Naive thymus-derived CD8-positive, alpha-beta T cell (primary cell): ENCODE results near the gene USP37. TPM values are rescaled to one million over a fixed set of nuclear protein-coding genes. Genes with fewer than 3 reads are reported as not detected.
A peak's percentile ranks its signal among the peaks of the same experiment; 100 is the strongest.
"Not testable (repeated sequence)": the region's sequence is repeated elsewhere in the genome, so short reads cannot be mapped to it uniquely, and the experiment has no call there.

ENCODE experiments used
- ATAC-seq, 2 donors: fragments of 150-1000 bp; cut with Tn5 transposase in 1 of 2; sonication (Bioruptor Pico), chemical (Tn5 transposase) in 1 of 2; 1 replicate in 1 of 2; 2 replicates in 1 of 2; pipeline ENCODE4 v1.10.0; 2021; ENCODE audit warnings: mild to moderate bottlenecking in 2 of 2, moderate library complexity in 2 of 2
- POLR2A ChIA-PET: fragments of 350-600 bp; sonication (Branson Sonifier 250); formaldehyde crosslinking; loops from one replicate; lab custom pipeline; 2021; ENCODE audit warnings: antibody characterized with exemption; lab: Charles Lee
- DNase-seq, 10 donors: peaks; one replicate each; pipeline versions ENCODE4 v3.0.0 to v3.0.0-alpha.2; 2020 to 2022
- H3K27ac Mint-ChIP-seq, 10 donors: one replicate each; pipeline ENCODE4 v1.8.0; 2020 to 2022; ENCODE audit warnings: mild to moderate bottlenecking in 10 of 10, mixed read lengths in 10 of 10, moderate library complexity in 4 of 10, inconsistent platforms in 1 of 10
- H3K27me3 Mint-ChIP-seq, 5 donors: one replicate each; pipeline ENCODE4 v1.8.0; 2021 to 2022; ENCODE audit warnings: mixed read lengths in 5 of 5
- H3K36me3 Mint-ChIP-seq, 3 donors: one replicate each; pipeline ENCODE4 v1.8.0; 2020 to 2022; ENCODE audit warnings: mixed read lengths in 3 of 3, mild to moderate bottlenecking in 2 of 3, inconsistent platforms in 1 of 3
- H3K4me1 Mint-ChIP-seq, 4 donors: one replicate each; pipeline ENCODE4 v1.8.0; 2021 to 2022; ENCODE audit warnings: mixed read lengths in 4 of 4
- H3K4me3 Mint-ChIP-seq, 10 donors: one replicate each; pipeline ENCODE4 v1.8.0; 2020 to 2022; ENCODE audit warnings: mild to moderate bottlenecking in 10 of 10, mixed read lengths in 10 of 10, moderate library complexity in 6 of 10, inconsistent platforms in 1 of 10
- H3K9me3 Mint-ChIP-seq, 9 donors: one replicate each; pipeline ENCODE4 v1.8.0; 2020 to 2022; ENCODE audit warnings: mixed read lengths in 9 of 9, mild to moderate bottlenecking in 3 of 9, inconsistent platforms in 1 of 9, moderate library complexity in 1 of 9
- polyA plus RNA-seq, 3 donors: library from polyadenylated mRNA; unstranded; fragments of 300-500 nt; fragmentation: Illumina TruSeq; gene quantifications; one replicate each; pipeline ENCODE4 v1.2.3, GENCODE V29; 2021
- total RNA-seq, 8 experiments: library from RNA in 2 of 8; stranded (reverse) in 2 of 8; gene quantifications; one replicate each; pipeline ENCODE4 v1.2.3 and lab custom pipeline; 2021 to 2026

Gene USP37
- total and polyA plus RNA-seq, 5 experiments from 2014 or later, result 8.6 to 25.2 (median 11.6) TPM

DNA sequence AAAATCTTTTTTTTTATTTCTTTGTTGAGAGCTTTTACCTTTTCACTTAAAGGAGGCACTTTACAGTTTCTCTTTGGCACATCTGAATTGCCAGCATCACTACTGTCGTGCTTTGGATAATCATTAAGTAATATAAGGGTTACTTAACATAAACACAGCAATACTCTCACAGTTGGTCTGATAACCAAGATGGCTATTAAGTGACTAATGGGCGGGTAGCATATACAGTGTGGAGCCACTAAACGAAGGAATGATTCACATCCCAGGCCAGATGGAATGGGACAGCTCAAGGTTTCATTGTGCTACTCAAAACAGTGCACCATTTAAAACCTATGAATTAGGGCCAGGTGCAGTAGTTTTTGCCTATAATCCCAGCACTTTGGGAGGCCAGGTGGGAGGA is 28.1 kb downstream of the USP37 start:
- Mint-ChIP-seq H3K4me3 (no peak overlapping the region), H3K4me1 (peaks cover 0 to 15% (median 7%) of the 10 kb centered on the region in 4 donors), H3K27me3 (no peaks in the 10 kb centered on the region), H3K27ac (no peak overlapping the region), H3K9me3 (no peaks in the 10 kb centered on the region), H3K36me3 (peaks cover 10 to 91% (median 29%) of the 10 kb centered on the region in 3 donors)
- DNase-seq (no peak), ATAC-seq (no peak)
- POLR2A ChIA-PET, result no interaction called here

DNA sequence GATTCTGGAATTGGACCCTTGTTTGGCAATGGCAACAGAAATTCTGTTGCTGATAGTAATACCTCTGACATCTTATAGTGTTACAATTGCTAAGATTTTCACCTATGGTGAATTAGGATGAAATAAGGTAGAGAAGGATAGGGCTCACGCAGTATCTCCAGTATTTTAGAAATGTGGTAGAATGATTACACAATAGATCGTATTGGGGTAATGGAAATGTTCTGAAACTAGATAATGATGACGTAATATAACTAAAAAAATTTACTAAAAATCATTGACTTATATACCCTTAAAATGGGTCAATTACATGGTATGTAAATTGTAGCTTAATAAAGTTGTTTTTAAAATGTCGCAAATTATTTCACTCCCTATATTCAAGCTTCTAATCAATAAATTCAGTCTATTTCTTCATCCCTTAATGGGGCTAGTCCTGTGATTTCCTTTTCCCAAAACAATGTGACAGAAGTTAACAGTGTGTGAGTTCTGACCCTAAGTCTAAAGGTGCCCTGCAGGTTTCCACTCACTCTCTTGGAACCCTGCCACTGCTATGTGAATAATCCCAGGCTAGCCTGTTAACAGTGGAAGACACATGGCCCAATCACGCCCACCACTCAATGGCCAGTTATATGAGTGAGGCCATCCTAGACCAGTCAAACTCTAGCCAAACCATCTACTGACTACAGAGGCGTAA is 31.2 kb downstream of the USP37 start:
- H3K27me3 Mint-ChIP-seq, result no peaks in the 10 kb centered on the region
- H3K27ac Mint-ChIP-seq, result no peak overlapping the region
- no peak overlapping the region for H3K4me3 Mint-ChIP-seq
- no peaks in the 10 kb centered on the region for H3K9me3 Mint-ChIP-seq
- ATAC-seq (no peak), DNase-seq (no peak)
- POLR2A ChIA-PET, result no interaction called here
- peaks cover 13 to 90% (median 22%) of the 10 kb centered on the region in 3 donors for H3K36me3 Mint-ChIP-seq
- H3K4me1 Mint-ChIP-seq, result peaks cover 0 to 14% (median 7%) of the 10 kb centered on the region in 4 donors

DNA sequence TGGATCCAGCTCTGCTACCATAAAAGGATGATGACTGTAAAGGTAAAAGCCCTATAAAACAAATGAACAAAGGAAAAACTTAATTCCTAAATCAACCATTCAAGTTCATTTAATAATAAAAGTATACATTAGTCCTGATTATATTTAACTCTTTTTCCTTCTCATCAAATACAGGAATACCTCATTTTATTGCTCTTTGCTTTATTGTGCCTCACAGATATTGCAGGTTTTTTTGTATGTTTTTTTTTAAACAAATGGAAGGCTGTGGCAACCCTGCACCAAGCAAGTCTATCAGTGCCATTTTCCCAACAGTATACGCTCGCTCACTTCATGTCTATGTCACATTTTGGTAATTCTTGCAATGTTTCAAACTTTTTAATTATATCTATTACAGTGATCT is 38.2 kb downstream of the USP37 start:
- Mint-ChIP-seq H3K4me3 (no peak overlapping the region), H3K27ac (peak overlapping the region in 1 of 10 donors; percentile 43), H3K4me1 (peaks cover 0 to 18% (median 5%) of the 10 kb centered on the region in 4 donors), H3K27me3 (no peaks in the 10 kb centered on the region), H3K36me3 (peaks cover 35 to 89% (median 56%) of the 10 kb centered on the region in 3 donors), H3K9me3 (no peaks in the 10 kb centered on the region)
- POLR2A ChIA-PET, result no interaction called here
- ATAC-seq, result no peak
- DNase-seq, result no peak

DNA sequence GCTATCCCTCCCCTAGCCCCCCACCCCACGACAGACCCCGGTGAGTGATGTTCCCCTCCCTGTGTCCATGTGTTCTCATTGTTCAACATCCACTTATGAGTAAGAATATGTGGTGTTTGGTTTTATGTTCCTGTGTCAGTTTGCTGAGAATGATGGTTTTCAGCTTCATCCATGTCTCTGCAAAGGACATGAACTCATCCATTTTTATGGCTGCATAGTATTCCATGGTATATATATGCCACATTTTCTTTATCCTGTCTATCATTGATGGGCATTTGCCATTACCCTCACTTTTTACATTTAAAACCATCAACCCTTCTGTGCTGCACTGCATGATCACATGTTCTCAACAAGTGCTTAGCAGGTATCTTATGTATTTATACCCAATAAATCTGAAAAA is 39.7 kb downstream of the USP37 start:
- H3K9me3 Mint-ChIP-seq, DNase-seq, H3K27ac Mint-ChIP-seq, H3K4me3 Mint-ChIP-seq, H3K27me3 Mint-ChIP-seq, ATAC-seq: not testable (repeated sequence)
- Mint-ChIP-seq H3K36me3 (peaks cover 37 to 92% (median 69%) of the 10 kb centered on the region in 3 donors), H3K4me1 (peaks cover 0 to 18% (median 5%) of the 10 kb centered on the region in 4 donors)
- POLR2A ChIA-PET, result interaction anchor here (0.6 kb wide), 1 partner anchor 117 kb away, joined by 3 read pairs; no protein-coding TSS in a partner anchor

DNA sequence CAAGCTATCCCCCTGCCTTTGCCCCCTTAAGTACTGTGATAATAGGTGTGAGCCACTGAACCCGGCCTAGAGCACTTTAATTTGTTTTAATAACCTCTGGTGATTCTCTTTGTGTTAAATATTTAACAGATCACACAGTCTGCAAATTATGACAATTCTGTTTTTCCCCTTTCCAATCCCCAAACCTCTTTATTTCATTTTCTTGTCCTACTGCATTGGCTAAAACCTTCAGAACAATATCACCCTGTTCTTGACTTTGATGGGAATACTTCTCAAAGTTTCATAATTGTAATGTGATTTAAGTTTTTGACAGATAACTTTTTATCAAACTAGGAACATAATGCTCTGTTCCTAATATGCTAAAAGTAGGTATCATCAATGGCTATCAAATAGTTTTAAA is 44.5 kb downstream of the USP37 start:
- Mint-ChIP-seq H3K27me3 (no peaks in the 10 kb centered on the region), H3K36me3 (peaks cover 18 to 75% (median 47%) of the 10 kb centered on the region in 3 donors), H3K27ac (no peak overlapping the region), H3K4me3 (no peak overlapping the region), H3K4me1 (peaks cover 0 to under 1% (median 0%) of the 10 kb centered on the region in 4 donors), H3K9me3 (peaks cover 0 to 3% (median 0%) of the 10 kb centered on the region in 9 donors)
- POLR2A ChIA-PET, result no interaction called here
- no peak for ATAC-seq
- no peak for DNase-seq

DNA sequence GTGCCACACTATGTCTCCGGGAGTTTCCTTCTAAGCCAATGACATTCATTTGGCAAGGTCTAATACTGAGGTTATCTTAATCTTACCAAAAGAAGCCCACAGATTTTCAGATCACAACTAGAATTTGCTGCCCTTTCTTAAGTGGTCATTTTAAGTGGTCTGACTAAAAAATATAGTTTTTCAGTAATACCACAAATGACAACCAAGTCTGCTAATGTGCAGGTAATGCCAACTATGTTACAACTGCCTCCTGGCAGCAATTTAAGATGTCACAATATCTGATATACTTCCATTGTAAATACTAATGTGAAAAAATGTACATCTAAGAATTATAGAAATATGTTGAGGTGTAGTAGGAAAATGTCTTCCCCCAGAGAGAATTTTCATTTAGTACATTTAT is 49.3 kb downstream of the USP37 start:
- Mint-ChIP-seq H3K27me3 (no peaks in the 10 kb centered on the region), H3K27ac (peak overlapping the region in 1 of 10 donors; percentile 50), H3K36me3 (peaks cover under 1 to 60% (median 15%) of the 10 kb centered on the region in 3 donors), H3K4me1 (peaks cover 0 to 6% (median 3%) of the 10 kb centered on the region in 4 donors), H3K4me3 (no peak overlapping the region), H3K9me3 (peaks cover 0 to 2% (median 0%) of the 10 kb centered on the region in 9 donors)
- no peak for ATAC-seq
- POLR2A ChIA-PET, result no interaction called here
- no peak for DNase-seq

DNA sequence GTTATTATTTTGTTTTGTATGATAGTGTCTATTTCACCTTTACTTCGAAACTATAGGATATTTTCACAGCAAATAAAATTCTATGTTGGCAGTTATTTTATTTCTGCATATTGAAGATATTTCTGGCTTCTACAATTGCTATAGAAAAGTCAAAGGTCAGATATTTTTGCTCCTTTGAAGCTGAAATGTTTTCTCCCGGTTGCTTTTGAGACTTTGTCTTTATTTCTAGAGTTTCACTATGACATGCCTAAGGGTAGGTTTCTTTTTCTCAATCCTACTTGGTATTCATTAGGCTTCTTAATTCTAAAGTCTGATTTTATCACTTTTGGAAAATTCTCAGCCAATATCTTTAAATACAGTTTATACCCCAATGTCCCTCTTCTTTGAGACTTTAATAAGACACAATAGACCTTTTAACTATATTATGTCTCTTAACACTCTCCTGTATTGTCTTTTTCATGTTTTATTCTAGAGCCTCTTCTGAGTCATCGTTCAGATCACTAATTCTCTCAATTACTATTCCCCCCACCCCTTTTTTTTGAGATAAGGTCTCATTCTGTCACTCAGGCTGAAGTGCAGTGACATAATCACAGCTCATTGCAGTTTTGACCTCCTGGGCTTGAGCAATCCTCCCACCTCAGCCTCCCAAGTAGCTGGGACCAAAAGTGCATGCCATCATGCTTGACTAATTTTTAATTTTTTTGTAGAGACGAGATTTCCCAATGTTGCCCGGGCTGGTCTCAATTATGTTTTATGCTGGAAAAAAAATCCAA is 50.5 kb downstream of the USP37 start:
- DNase-seq (no peak), ATAC-seq (no peak)
- Mint-ChIP-seq H3K27ac (peak overlapping the region in 1 of 10 donors; percentile 24), H3K9me3 (no peaks in the 10 kb centered on the region), H3K4me1 (peaks cover 0 to 6% (median 3%) of the 10 kb centered on the region in 4 donors), H3K27me3 (no peaks in the 10 kb centered on the region), H3K36me3 (peaks cover 0 to 51% (median 10%) of the 10 kb centered on the region in 3 donors), H3K4me3 (no peak overlapping the region)
- POLR2A ChIA-PET, result interaction anchor here (1.5 kb wide), 1 partner anchor 111 kb away, joined by 3 read pairs; no protein-coding TSS in a partner anchor

DNA sequence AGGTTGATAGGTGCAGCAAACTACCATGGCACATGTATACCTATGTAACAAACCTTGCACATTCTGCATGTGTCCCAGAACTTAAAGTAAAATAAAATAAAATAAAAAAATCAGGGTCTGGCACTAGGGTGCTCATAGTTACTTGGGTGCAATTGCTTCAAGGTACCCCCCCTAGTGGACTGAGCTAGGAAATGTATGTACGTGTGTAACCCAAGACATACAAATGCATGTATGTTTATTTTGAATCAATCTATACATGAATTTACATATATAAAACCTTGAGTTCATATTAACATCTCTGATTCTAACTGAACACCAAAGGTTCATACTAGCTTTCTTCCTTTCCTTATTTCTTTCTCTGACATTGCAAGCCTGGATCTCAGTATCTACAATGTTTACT is 51.5 kb downstream of the USP37 start:
- ATAC-seq, result peak; percentile 54 to 68

DNA sequence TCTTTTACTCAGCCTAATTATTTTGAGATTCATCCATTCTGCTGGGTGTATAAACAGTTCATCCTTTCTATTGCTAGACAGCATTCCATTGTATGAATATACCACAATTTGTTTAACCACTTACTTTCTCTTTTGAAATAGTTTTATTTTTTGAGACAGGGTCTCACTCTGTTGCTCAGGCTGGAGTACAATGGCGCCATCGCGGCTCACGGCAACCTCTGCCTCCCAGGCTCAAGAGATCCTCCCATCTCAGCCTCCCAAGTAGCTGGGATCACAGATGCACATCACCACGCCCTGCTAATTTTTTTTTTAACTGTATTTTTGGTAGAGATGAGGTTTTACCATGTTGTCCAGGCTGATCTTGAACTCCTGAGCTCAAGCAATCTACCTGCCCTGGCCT is 54.5 kb downstream of the USP37 start:
- Mint-ChIP-seq H3K27me3 (no peaks in the 10 kb centered on the region), H3K36me3 (peaks cover 0 to 49% (median 9%) of the 10 kb centered on the region in 3 donors), H3K4me3 (no peak overlapping the region), H3K9me3 (no peaks in the 10 kb centered on the region), H3K4me1 (peaks cover 0 to 6% (median 3%) of the 10 kb centered on the region in 4 donors), H3K27ac (no peak overlapping the region)
- POLR2A ChIA-PET, result interaction anchor here (0.6 kb wide), 1 partner anchor 63 kb away, joined by 3 read pairs; no protein-coding TSS in a partner anchor
- ATAC-seq (no peak), DNase-seq (no peak)

More for the DNA sequence above, 51.5 kb downstream of the USP37 start:
- Mint-ChIP-seq H3K36me3 (peaks cover 0 to 48% (median 11%) of the 10 kb centered on the region in 3 donors), H3K9me3 (no peaks in the 10 kb centered on the region), H3K27ac (peak overlapping the region in 2 of 10 donors; percentile 20 to 33), H3K27me3 (no peaks in the 10 kb centered on the region), H3K4me1 (peaks cover 0 to 6% (median 3%) of the 10 kb centered on the region in 4 donors), H3K4me3 (no peak overlapping the region)
- peak in 4 of 10 donors; percentile 2 to 44 (median 36) for DNase-seq
- POLR2A ChIA-PET, result interaction anchor here (1.5 kb wide), 1 partner anchor 110 kb away, joined by 3 read pairs; no protein-coding TSS in a partner anchor

DNA sequence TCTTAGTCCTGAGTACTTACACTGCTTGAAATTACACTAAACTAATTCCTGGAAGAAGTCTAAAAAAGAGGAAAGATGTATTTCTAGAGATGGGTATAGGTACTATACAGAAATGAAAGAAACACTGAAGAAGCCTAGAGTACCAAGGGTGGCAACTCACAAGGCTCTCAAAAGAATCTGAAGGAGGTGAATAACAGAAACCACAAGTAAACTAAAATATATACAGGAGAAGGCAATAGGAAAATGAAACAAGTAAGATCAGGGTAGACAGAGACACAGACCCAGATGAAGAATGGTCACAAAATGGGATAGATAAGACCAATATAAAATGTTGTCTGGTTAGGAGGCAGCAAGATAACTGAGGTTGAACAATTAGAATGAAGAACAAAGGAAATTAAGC is 59.9 kb downstream of the USP37 start:
- H3K36me3 Mint-ChIP-seq, result peaks cover 0 to 67% (median 22%) of the 10 kb centered on the region in 3 donors

DNA sequence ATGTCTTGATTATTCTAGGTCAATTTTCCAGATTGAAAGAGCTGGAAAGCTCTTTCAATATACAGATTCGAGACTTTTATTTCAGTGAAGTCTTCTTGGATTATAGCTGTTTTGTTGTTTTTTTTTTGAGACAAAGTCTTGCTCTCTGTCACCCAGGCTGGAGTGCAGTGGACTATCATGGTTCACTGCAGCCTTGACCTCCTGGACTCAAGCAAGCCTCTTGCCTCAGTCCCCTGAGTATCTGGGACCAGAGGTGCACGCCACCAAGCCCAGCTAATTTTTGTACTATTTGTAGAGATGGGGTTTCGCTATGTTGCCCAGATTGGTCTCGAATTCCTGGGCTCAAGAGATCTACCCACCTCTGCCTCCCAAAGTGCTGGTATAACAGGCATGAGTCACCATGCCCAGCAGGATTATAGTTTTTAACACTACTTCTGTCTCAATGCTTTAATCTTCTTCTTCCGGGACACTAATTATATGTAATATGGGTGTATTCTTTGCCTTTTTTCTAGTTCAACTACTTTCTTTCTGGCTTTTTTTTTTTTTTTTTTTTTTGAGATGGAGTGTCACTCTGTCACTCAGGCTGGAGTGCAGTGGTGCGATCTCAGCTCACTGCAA is 62.3 kb downstream of the USP37 start:
- Mint-ChIP-seq H3K9me3 (no peaks in the 10 kb centered on the region), H3K27me3 (no peaks in the 10 kb centered on the region), H3K36me3 (peaks cover 0 to 86% (median 23%) of the 10 kb centered on the region in 3 donors), H3K4me1 (peaks cover 0 to 5% (median 2%) of the 10 kb centered on the region in 4 donors), H3K4me3 (no peak overlapping the region), H3K27ac (no peak overlapping the region)
- POLR2A ChIA-PET, result no interaction called here
- no peak for DNase-seq
- ATAC-seq, result no peak

More for the DNA sequence above, 59.9 kb downstream of the USP37 start:
- no peaks in the 10 kb centered on the region for H3K9me3 Mint-ChIP-seq
- peak overlapping the region in 2 of 10 donors; percentile 7 for H3K27ac Mint-ChIP-seq
- no peak overlapping the region for H3K4me3 Mint-ChIP-seq
- DNase-seq (no peak), ATAC-seq (no peak)
- H3K4me1 Mint-ChIP-seq, result peaks cover 0 to 3% (median under 1%) of the 10 kb centered on the region in 4 donors
- H3K27me3 Mint-ChIP-seq, result no peaks in the 10 kb centered on the region
- POLR2A ChIA-PET, result no interaction called here

DNA sequence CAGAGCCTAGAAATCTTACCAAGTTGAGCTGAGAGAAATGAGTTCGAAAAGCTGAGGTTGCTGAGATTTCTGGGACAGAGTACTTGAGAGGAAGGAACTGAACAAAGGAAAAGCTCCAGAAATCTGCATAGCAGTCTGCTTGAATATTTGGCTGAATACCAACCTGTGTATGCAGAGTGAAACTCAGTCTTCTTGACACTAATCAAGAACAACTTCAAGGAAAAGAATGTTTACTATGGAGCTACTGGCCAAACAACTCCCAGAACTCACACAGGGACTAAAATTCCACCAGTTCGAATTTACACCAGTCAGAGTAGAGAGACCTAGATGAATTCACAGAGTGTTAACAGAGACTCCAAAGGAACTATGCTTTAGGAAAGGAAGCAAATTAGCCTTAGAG is 66.5 kb downstream of the USP37 start:
- Mint-ChIP-seq H3K27ac (peak overlapping the region in 1 of 10 donors; percentile 21), H3K4me3 (no peak overlapping the region), H3K4me1 (peaks cover 0 to 7% (median 2%) of the 10 kb centered on the region in 4 donors), H3K9me3 (no peaks in the 10 kb centered on the region), H3K36me3 (peaks cover 0 to 82% (median 14%) of the 10 kb centered on the region in 3 donors), H3K27me3 (no peaks in the 10 kb centered on the region)
- DNase-seq, result no peak
- POLR2A ChIA-PET, result no interaction called here
- ATAC-seq, result no peak
